ENCODE results near the gene AMACR.

Gene AMACR

GRCh38 chr5:33999978-34000377 lies 7.9 kb downstream of the AMACR start:
- Histone ChIP-seq H3K9ac (ENCODE audit: insufficient read length, low read depth) (no peak overlapping the region), H3K36me3 (ENCODE audit: insufficient read depth, insufficient read length, low read length) (peaks cover 24% of the 10 kb centered on the region), H3K4me3 (ENCODE audit: insufficient read length, low read depth) (no peak overlapping the region), H3K27me3 (ENCODE audit: insufficient read depth, insufficient read length) (no peaks in the 10 kb centered on the region), H3K9me3 (ENCODE audit: insufficient read depth, low read length) (no peaks in the 10 kb centered on the region), H3K4me1 (ENCODE audit: insufficient read depth, insufficient read length) (peaks cover 2% of the 10 kb centered on the region)
- TF ChIP-seq SUZ12 (IDR thresholded peaks at IDR 0.05; ENCODE audit: extremely low read depth, insufficient read depth, insufficient read length), result no peak
- no peak for TF ChIP-seq ZNF274 (IDR thresholded peaks at IDR 0.05; ENCODE audit: low read depth, low read length)
- no peak for TF ChIP-seq YY1 (IDR thresholded peaks at IDR 0.05; ENCODE audit: insufficient read depth, insufficient read length)
- DNase-seq (ENCODE audit: low read depth, low spot score), result no peak

GRCh38 chr5:33997331-33997983 lies 10.4 kb downstream of the AMACR start:
- H3K9me3 ChIP-seq (ENCODE audit: insufficient read depth, low read length), result no peaks in the 10 kb centered on the region
- no peak for DNase-seq (ENCODE audit: low read depth, low spot score)
- TF ChIP-seq YY1 (IDR thresholded peaks at IDR 0.05; ENCODE audit: insufficient read depth, insufficient read length) (no peak), SUZ12 (IDR thresholded peaks at IDR 0.05; ENCODE audit: extremely low read depth, insufficient read depth, insufficient read length) (no peak), ZNF274 (IDR thresholded peaks at IDR 0.05; ENCODE audit: low read depth, low read length) (no peak)

GRCh38 chr5:33995865-33996264 lies 12.0 kb downstream of the AMACR start:
- H3K9me3 ChIP-seq (ENCODE audit: insufficient read depth, low read length), result no peaks in the 10 kb centered on the region

More at GRCh38 chr5:33997331-33997983, 10.4 kb downstream of the AMACR start:
- no peaks in the 10 kb centered on the region for H3K27me3 ChIP-seq (ENCODE audit: insufficient read depth, insufficient read length)
- peaks cover 15% of the 10 kb centered on the region for H3K36me3 ChIP-seq (ENCODE audit: insufficient read depth, insufficient read length, low read length)
- peaks cover 2% of the 10 kb centered on the region for H3K4me1 ChIP-seq (ENCODE audit: insufficient read depth, insufficient read length)
- no peak overlapping the region for H3K4me3 ChIP-seq (ENCODE audit: insufficient read length, low read depth)
- H3K9ac ChIP-seq (ENCODE audit: insufficient read length, low read depth), result no peak overlapping the region

GRCh38 chr5:33994845-33995244 lies 13.0 kb downstream of the AMACR start:
- no peak for DNase-seq (ENCODE audit: low read depth, low spot score)
- Histone ChIP-seq H3K27me3 (ENCODE audit: insufficient read depth, insufficient read length) (no peaks in the 10 kb centered on the region), H3K9ac (ENCODE audit: insufficient read length, low read depth) (no peak overlapping the region), H3K9me3 (ENCODE audit: insufficient read depth, low read length) (no peaks in the 10 kb centered on the region), H3K36me3 (ENCODE audit: insufficient read depth, insufficient read length, low read length) (peaks cover 13% of the 10 kb centered on the region), H3K4me1 (ENCODE audit: insufficient read depth, insufficient read length) (no peaks in the 10 kb centered on the region), H3K4me3 (ENCODE audit: insufficient read length, low read depth) (no peak overlapping the region)
- TF ChIP-seq YY1 (IDR thresholded peaks at IDR 0.05; ENCODE audit: insufficient read depth, insufficient read length) (no peak), SUZ12 (IDR thresholded peaks at IDR 0.05; ENCODE audit: extremely low read depth, insufficient read depth, insufficient read length) (no peak), ZNF274 (IDR thresholded peaks at IDR 0.05; ENCODE audit: low read depth, low read length) (no peak)

More at GRCh38 chr5:33995865-33996264, 12.0 kb downstream of the AMACR start:
- Histone ChIP-seq H3K36me3 (ENCODE audit: insufficient read depth, insufficient read length, low read length) (peaks cover 13% of the 10 kb centered on the region), H3K4me1 (ENCODE audit: insufficient read depth, insufficient read length) (peaks cover 2% of the 10 kb centered on the region), H3K27me3 (ENCODE audit: insufficient read depth, insufficient read length) (no peaks in the 10 kb centered on the region), H3K9ac (ENCODE audit: insufficient read length, low read depth) (no peak overlapping the region), H3K4me3 (ENCODE audit: insufficient read length, low read depth) (no peak overlapping the region)
- DNase-seq (ENCODE audit: low read depth, low spot score), result no peak
- TF ChIP-seq YY1 (IDR thresholded peaks at IDR 0.05; ENCODE audit: insufficient read depth, insufficient read length) (no peak), SUZ12 (IDR thresholded peaks at IDR 0.05; ENCODE audit: extremely low read depth, insufficient read depth, insufficient read length) (no peak), ZNF274 (IDR thresholded peaks at IDR 0.05; ENCODE audit: low read depth, low read length) (no peak)

- no peak overlapping the region for H3K4me3 ChIP-seq (ENCODE audit: insufficient read length, low read depth)
- no peaks in the 10 kb centered on the region for H3K4me1 ChIP-seq (ENCODE audit: insufficient read depth, insufficient read length)
- DNase-seq (ENCODE audit: low read depth, low spot score), result no peak
- no peak for TF ChIP-seq SUZ12 (IDR thresholded peaks at IDR 0.05; ENCODE audit: extremely low read depth, insufficient read depth, insufficient read length)
- TF ChIP-seq YY1 (IDR thresholded peaks at IDR 0.05; ENCODE audit: insufficient read depth, insufficient read length), result no peak
- no peak for TF ChIP-seq ZNF274 (IDR thresholded peaks at IDR 0.05; ENCODE audit: low read depth, low read length)
- H3K27me3 ChIP-seq (ENCODE audit: insufficient read depth, insufficient read length), result no peaks in the 10 kb centered on the region
- no peak overlapping the region for H3K9ac ChIP-seq (ENCODE audit: insufficient read length, low read depth)
- peaks cover 18% of the 10 kb centered on the region for H3K36me3 ChIP-seq (ENCODE audit: insufficient read depth, insufficient read length, low read length)
- no peaks in the 10 kb centered on the region for H3K9me3 ChIP-seq (ENCODE audit: insufficient read depth, low read length)
Measured at GRCh38 chr5:33992864-33993263, 15.0 kb downstream of the AMACR start.

- Histone ChIP-seq H3K4me1 (ENCODE audit: insufficient read depth, insufficient read length) (no peaks in the 10 kb centered on the region), H3K27me3 (ENCODE audit: insufficient read depth, insufficient read length) (no peaks in the 10 kb centered on the region), H3K9me3 (ENCODE audit: insufficient read depth, low read length) (no peaks in the 10 kb centered on the region), H3K36me3 (ENCODE audit: insufficient read depth, insufficient read length, low read length) (peaks cover 14% of the 10 kb centered on the region), H3K9ac (ENCODE audit: insufficient read length, low read depth) (no peak overlapping the region), H3K4me3 (ENCODE audit: insufficient read length, low read depth) (no peak overlapping the region)
- TF ChIP-seq ZNF274 (IDR thresholded peaks at IDR 0.05; ENCODE audit: low read depth, low read length) (no peak), SUZ12 (IDR thresholded peaks at IDR 0.05; ENCODE audit: extremely low read depth, insufficient read depth, insufficient read length) (no peak), YY1 (IDR thresholded peaks at IDR 0.05; ENCODE audit: insufficient read depth, insufficient read length) (no peak)
- no peak for DNase-seq (ENCODE audit: low read depth, low spot score)
Measured at GRCh38 chr5:33985447-33985846, 22.4 kb downstream of the AMACR start.

- H3K27me3 ChIP-seq (ENCODE audit: insufficient read depth, insufficient read length), result no peaks in the 10 kb centered on the region
- H3K36me3 ChIP-seq (ENCODE audit: insufficient read depth, insufficient read length, low read length), result peaks cover 14% of the 10 kb centered on the region
- no peaks in the 10 kb centered on the region for H3K9me3 ChIP-seq (ENCODE audit: insufficient read depth, low read length)
- no peak for DNase-seq (ENCODE audit: low read depth, low spot score)
- H3K9ac ChIP-seq (ENCODE audit: insufficient read length, low read depth), result no peak within 1 kb of the TSS
- TF ChIP-seq YY1 (IDR thresholded peaks at IDR 0.05; ENCODE audit: insufficient read depth, insufficient read length) (no peak), SUZ12 (IDR thresholded peaks at IDR 0.05; ENCODE audit: extremely low read depth, insufficient read depth, insufficient read length) (no peak), ZNF274 (IDR thresholded peaks at IDR 0.05; ENCODE audit: low read depth, low read length) (no peak)
- H3K4me1 ChIP-seq (ENCODE audit: insufficient read depth, insufficient read length), result no peaks in the 10 kb centered on the region
- no peak within 1 kb of the TSS for H3K4me3 ChIP-seq (ENCODE audit: insufficient read length, low read depth)
Measured at GRCh38 chr5:33984671-33985124, 23.2 kb downstream of the AMACR start, which contains the start of gene SLC45A2. Gene SLC45A2, minus strand, starts transcription at chr5:33984693. Its CDS starts 110 bp downstream, at chr5:33984583.
